SH-SY5Y (cell line): ENCODE data around the gene CTAGE1.

Experiments
- GATA2 ChIP-seq: IDR thresholded peaks from 2 replicates; pipeline ENCODE4 v1.6.1; 2011; ENCODE audit warnings: mild to moderate bottlenecking, low read depth, low read length
- GATA3 ChIP-seq: IDR thresholded peaks from 2 replicates; pipeline ENCODE4 v1.6.1; 2011; ENCODE audit warnings: low read depth, mild to moderate bottlenecking, low read length, moderate library complexity

CTAGE1 gene

GRCh38 chr18:22411446-22411845 is 6.3 kb downstream of the CTAGE1 start:
- TF ChIP-seq GATA2 (no peak), GATA3 (no peak)

GRCh38 chr18:22410126-22410525 is 7.6 kb downstream of the CTAGE1 start:
- no peak for TF ChIP-seq GATA2
- TF ChIP-seq GATA3, result no peak

GRCh38 chr18:22409445-22409844 is 8.3 kb downstream of the CTAGE1 start:
- TF ChIP-seq GATA2, result no peak
- TF ChIP-seq GATA3, result no peak

- TF ChIP-seq GATA3, result no peak
- no peak for TF ChIP-seq GATA2
These were observed 9.7 kb downstream of the CTAGE1 start for GRCh38 chr18:22408059-22408458.

GRCh38 chr18:22405142-22405541 is 12.6 kb downstream of the CTAGE1 start:
- TF ChIP-seq GATA3 (no peak), GATA2 (no peak)

GRCh38 chr18:22403950-22404349 is 13.8 kb downstream of the CTAGE1 start:
- TF ChIP-seq GATA3 (no peak), GATA2 (no peak)

GRCh38 chr18:22399949-22400348 is 17.8 kb downstream of the CTAGE1 start:
- no peak for TF ChIP-seq GATA2
- no peak for TF ChIP-seq GATA3

GRCh38 chr18:22398464-22398863 is 19.3 kb downstream of the CTAGE1 start:
- TF ChIP-seq GATA3, result no peak
- TF ChIP-seq GATA2, result no peak

- no peak for TF ChIP-seq GATA3
- TF ChIP-seq GATA2, result no peak
These were observed 23.3 kb downstream of the CTAGE1 start for GRCh38 chr18:22394428-22394827.

GRCh38 chr18:22391407-22392345 is 26.0 kb downstream of the CTAGE1 start:
- TF ChIP-seq GATA3, result no peak; the same call in 1 of the 2 replicates
- peak; percentile 30; the same call in 1 of the 2 replicates for TF ChIP-seq GATA2

GRCh38 chr18:22387787-22388186 is 29.9 kb downstream of the CTAGE1 start:
- TF ChIP-seq GATA2 (no peak), GATA3 (no peak)

- no peak for TF ChIP-seq GATA2
- no peak for TF ChIP-seq GATA3
These were observed 30.4 kb downstream of the CTAGE1 start for GRCh38 chr18:22387364-22387763.

- no peak for TF ChIP-seq GATA3
These were observed 32.0 kb downstream of the CTAGE1 start for GRCh38 chr18:22385718-22386117.

GRCh38 chr18:22378672-22379282 is 38.9 kb downstream of the CTAGE1 start:
- TF ChIP-seq GATA2 (no peak), GATA3 (no peak)

- no peak for TF ChIP-seq GATA3
- no peak for TF ChIP-seq GATA2
These were observed 39.9 kb downstream of the CTAGE1 start for GRCh38 chr18:22377769-22378168.

- TF ChIP-seq GATA3 (no peak), GATA2 (no peak)
These were observed 47.3 kb downstream of the CTAGE1 start for GRCh38 chr18:22370414-22370813.
